CD4-positive, alpha-beta memory T cell (primary cell): Measurements from ENCODE around the gene ABTB2. TPM values are rescaled to one million over a fixed set of nuclear protein-coding genes. Genes with fewer than 3 reads are reported as not detected.
A peak's percentile ranks its signal among the peaks of the same experiment; 100 is the strongest.

Experiments used
- CTCF ChIA-PET: fragments of 350-600 bp; sonication (Branson Sonifier 250); formaldehyde crosslinking; loops from one replicate; lab custom pipeline; 2021; ENCODE audit warnings: inconsistent platforms; ENCODE audit not compliant: partially characterized antibody; lab: Charles Lee
- POLR2A ChIA-PET: fragments of 350-600 bp; sonication (Branson Sonifier 250); formaldehyde crosslinking; loops from one replicate; lab custom pipeline; 2021; ENCODE audit not compliant: partially characterized antibody; lab: Charles Lee
- DNase-seq, 5 donors: peaks; one replicate each; pipeline versions ENCODE4 v3.0.0 to v3.0.0-alpha.2; 2020 to 2022; ENCODE audit warnings: mixed read lengths in 1 of 5
- H3K27ac ChIP-seq: one replicate; pipeline ENCODE4 v1.7.0; 2013; ENCODE audit warnings: low read depth, low read length
- H3K27me3 ChIP-seq: 2 replicates; pipeline ENCODE4 v1.7.0; 2013; ENCODE audit warnings: mild to moderate bottlenecking, low read length, moderate library complexity; ENCODE audit not compliant: insufficient read depth
- H3K36me3 ChIP-seq: 2 replicates; pipeline ENCODE4 v1.7.0; 2013; ENCODE audit warnings: mild to moderate bottlenecking, low read length, moderate library complexity; ENCODE audit not compliant: insufficient read depth
- H3K4me1 ChIP-seq: 2 replicates; pipeline ENCODE4 v1.7.0; 2013; ENCODE audit warnings: mild to moderate bottlenecking, low read length, moderate library complexity; ENCODE audit not compliant: insufficient read depth
- H3K4me3 ChIP-seq, 2 donors: one replicate each; pipeline ENCODE4 v1.7.0; 2013; ENCODE audit warnings: low read length in 2 of 2, mild to moderate bottlenecking in 1 of 2
- H3K9me3 ChIP-seq, 2 donors: one replicate each; pipeline ENCODE4 v1.7.0; 2013; ENCODE audit warnings: low read length in 2 of 2, control low read depth in 1 of 2; ENCODE audit not compliant: control insufficient read depth in 1 of 2
- H3K27ac Mint-ChIP-seq, 7 donors: one replicate each; pipeline ENCODE4 v1.8.0; 2020 to 2021; ENCODE audit warnings: mixed read lengths in 7 of 7, mild to moderate bottlenecking in 6 of 7, inconsistent platforms in 3 of 7, moderate library complexity in 3 of 7
- H3K27me3 Mint-ChIP-seq, 2 donors: one replicate each; pipeline ENCODE4 v1.8.0; 2020 to 2021; ENCODE audit warnings: mixed read lengths in 2 of 2
- H3K36me3 Mint-ChIP-seq, 2 donors: one replicate each; pipeline ENCODE4 v1.8.0; 2020 to 2021; ENCODE audit warnings: mixed read lengths in 2 of 2, inconsistent platforms in 1 of 2, mild to moderate bottlenecking in 1 of 2
- H3K4me1 Mint-ChIP-seq, 4 donors: one replicate each; pipeline ENCODE4 v1.8.0; 2020 to 2021; ENCODE audit warnings: mixed read lengths in 4 of 4, mild to moderate bottlenecking in 1 of 4
- H3K4me3 Mint-ChIP-seq, 8 donors: one replicate each; pipeline ENCODE4 v1.8.0; 2020 to 2021; ENCODE audit warnings: mixed read lengths in 8 of 8, mild to moderate bottlenecking in 7 of 8, moderate library complexity in 6 of 8, inconsistent platforms in 3 of 8
- H3K9me3 Mint-ChIP-seq, 8 donors: one replicate each; pipeline ENCODE4 v1.8.0; 2020 to 2021; ENCODE audit warnings: mixed read lengths in 8 of 8, mild to moderate bottlenecking in 5 of 8, inconsistent platforms in 3 of 8, moderate library complexity in 1 of 8
- intact Hi-C: fragments of 100-400 bp; cut with micrococcal nuclease; formaldehyde crosslinking; loops from one replicate; pipeline ENCODE4 v1.15.1; 2023
- polyA plus RNA-seq, 2 donors: library from polyadenylated mRNA; unstranded; fragments of 300-500 nt; fragmentation: Illumina TruSeq; gene quantifications; one replicate each; pipeline ENCODE4 v1.2.3, GENCODE V29; 2021
- total RNA-seq, 2 experiments: library from RNA; stranded (reverse); gene quantifications; one replicate each; pipeline ENCODE4 v1.2.3, GENCODE V29; 2021

ABTB2 gene
- total and polyA plus RNA-seq, 4 experiments from 2014 or later = 0.35 to 0.39 TPM; not detected in 2

DNA sequence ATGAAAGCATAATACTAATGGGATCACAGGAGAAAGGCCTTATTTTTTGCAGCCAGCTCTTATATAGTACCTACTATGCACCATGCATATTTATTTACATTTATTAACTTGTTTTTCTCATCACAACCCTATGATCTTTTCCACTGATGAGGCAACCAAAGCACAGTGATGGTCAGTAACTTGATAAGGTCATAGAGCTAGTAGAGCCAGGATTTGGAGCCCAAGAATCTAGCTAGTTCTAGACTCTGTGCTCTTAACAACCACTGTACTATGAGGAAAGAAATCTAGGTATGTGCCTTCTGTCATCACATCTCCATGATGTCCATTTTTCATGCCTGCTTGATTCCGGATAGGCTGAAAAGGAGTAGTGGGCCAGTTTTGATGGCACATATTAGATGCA lies 24.0 kb upstream of the ABTB2 start:
- no peaks in the 10 kb centered on the region for H3K27me3 ChIP-seq
- H3K36me3 ChIP-seq = no peaks in the 10 kb centered on the region
- Mint-ChIP-seq H3K27ac (no peak overlapping the region), H3K4me3 (no peak overlapping the region), H3K36me3 (peaks cover 3 to 9% of the 10 kb centered on the region in 2 donors), H3K4me1 (no peaks in the 10 kb centered on the region), H3K27me3 (peaks cover 2 to 13% of the 10 kb centered on the region in 2 donors), H3K9me3 (peaks cover 3 to 21% (median 18%) of the 10 kb centered on the region in 8 donors)
- H3K9me3 ChIP-seq = peaks cover 0 to 5% of the 10 kb centered on the region in 2 donors
- H3K27ac ChIP-seq = no peak overlapping the region
- intact Hi-C loops = no loop called here
- ChIA-PET POLR2A (no interaction called here), CTCF (no interaction called here)
- DNase-seq = no peak
- H3K4me1 ChIP-seq = no peaks in the 10 kb centered on the region
- H3K4me3 ChIP-seq = no peak overlapping the region

DNA sequence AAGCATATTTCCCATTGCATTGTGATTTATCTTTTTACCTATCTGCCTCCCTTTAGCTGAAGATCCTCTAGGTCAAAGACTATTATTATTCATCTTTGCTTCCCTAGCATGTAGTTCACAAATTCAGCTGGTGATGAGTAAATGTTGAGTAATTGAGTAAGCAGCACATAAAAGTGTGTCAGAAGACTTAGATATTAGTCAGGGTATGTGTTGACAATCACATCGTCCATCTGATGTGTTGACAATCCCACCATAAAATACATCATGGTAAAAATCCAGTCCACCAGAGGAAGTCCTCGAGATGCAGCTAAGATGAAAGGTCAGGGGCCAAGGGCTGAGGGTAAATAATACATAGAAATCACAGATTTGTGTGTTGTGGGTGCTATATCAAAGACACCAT lies 22.9 kb upstream of the ABTB2 start:
- intact Hi-C loops = no loop called here
- CTCF ChIA-PET = interaction anchor here (0.7 kb wide), 1 partner anchor 14 kb away, joined by 3 read pairs; no protein-coding TSS in a partner anchor
- H3K9me3 Mint-ChIP-seq = peaks cover 3 to 30% (median 26%) of the 10 kb centered on the region in 8 donors

DNA sequence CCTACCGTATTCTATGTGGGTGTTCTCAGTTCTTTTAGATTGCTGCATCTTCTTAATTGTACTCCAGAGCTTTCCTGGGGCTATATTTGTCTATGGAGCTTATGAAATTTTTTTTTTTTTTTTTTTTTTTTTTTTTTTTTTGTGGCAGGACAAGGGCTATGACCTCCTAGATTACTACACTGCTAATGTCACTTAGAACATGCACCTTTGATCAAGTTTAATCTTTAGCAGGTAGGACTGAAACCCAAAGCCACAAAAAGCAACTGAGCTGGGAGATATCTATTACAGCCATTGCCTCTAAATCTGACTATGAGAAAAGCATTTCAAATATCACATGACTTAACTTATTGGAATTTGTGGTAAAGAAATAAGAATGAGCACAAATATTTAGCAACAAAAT lies 21.7 kb upstream of the ABTB2 start:
- intact Hi-C loops = no loop called here
- no peaks in the 10 kb centered on the region for H3K27me3 ChIP-seq
- no peak for DNase-seq
- Mint-ChIP-seq H3K36me3 (peaks cover 7 to 9% of the 10 kb centered on the region in 2 donors), H3K4me1 (no peaks in the 10 kb centered on the region), H3K27ac (no peak overlapping the region), H3K4me3 (no peak overlapping the region), H3K9me3 (peaks cover 3 to 40% (median 32%) of the 10 kb centered on the region in 8 donors), H3K27me3 (peaks cover 2 to 13% of the 10 kb centered on the region in 2 donors)
- no peak overlapping the region for H3K4me3 ChIP-seq
- POLR2A ChIA-PET = no interaction called here
- peaks cover 0 to 8% of the 10 kb centered on the region in 2 donors for H3K9me3 ChIP-seq
- H3K4me1 ChIP-seq = no peaks in the 10 kb centered on the region
- no peaks in the 10 kb centered on the region for H3K36me3 ChIP-seq
- no peak overlapping the region for H3K27ac ChIP-seq
- CTCF ChIA-PET = interaction anchor here (0.7 to 0.8 kb wide), 2 partner anchors 13 to 392 kb away, joined by 3 to 4 read pairs; no protein-coding TSS in a partner anchor

More for the DNA sequence above, 22.9 kb upstream of the ABTB2 start:
- no peak overlapping the region for H3K27ac ChIP-seq
- Mint-ChIP-seq H3K4me1 (no peaks in the 10 kb centered on the region), H3K27me3 (peaks cover 2 to 13% of the 10 kb centered on the region in 2 donors), H3K4me3 (no peak overlapping the region), H3K27ac (peak overlapping the region in 1 of 7 donors; percentile 15), H3K36me3 (peaks cover 7 to 9% of the 10 kb centered on the region in 2 donors)
- H3K36me3 ChIP-seq = no peaks in the 10 kb centered on the region
- H3K27me3 ChIP-seq = no peaks in the 10 kb centered on the region
- no peak for DNase-seq
- H3K9me3 ChIP-seq = peaks cover 0 to 8% of the 10 kb centered on the region in 2 donors
- no peak overlapping the region for H3K4me3 ChIP-seq
- H3K4me1 ChIP-seq = no peaks in the 10 kb centered on the region
- POLR2A ChIA-PET = no interaction called here

DNA sequence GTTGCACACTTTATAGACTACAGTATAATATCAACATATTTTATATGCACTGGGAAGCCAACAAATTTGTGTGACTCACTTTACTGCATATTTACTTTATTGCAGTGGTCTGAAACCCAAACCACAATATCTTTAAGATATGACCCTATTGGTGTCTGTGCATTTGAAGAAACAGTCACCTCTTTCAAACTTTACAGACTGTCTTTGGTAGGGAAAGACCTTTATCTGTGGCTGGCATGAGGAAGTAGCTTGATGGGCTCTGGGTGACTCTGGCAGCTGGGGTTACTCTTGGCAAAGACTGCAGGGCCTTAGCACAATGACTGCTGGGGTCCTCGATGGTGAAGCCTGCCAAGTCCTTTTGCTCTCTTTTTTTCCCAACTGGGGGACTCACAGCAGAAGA lies 21.3 kb upstream of the ABTB2 start:
- H3K9me3 Mint-ChIP-seq = peaks cover 3 to 45% (median 33%) of the 10 kb centered on the region in 8 donors

DNA sequence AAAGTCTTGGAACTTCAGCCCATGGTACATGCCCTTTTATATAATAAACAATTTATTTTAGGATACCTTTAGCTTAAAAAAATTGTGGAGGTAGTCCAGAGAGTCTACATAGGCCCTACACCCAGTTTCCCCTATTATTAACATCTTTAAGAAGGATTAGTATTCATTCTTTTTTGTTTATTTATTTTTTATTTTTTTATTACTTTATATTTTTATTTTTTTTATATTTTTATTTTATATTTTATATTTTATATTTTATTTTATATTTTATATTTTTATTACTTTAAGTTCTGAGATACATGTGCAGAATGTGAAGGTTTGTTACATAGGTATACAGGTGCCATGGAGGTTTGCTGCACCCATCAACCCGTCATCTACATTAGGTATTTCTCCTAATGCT lies 15.9 kb upstream of the ABTB2 start:
- Histone ChIP-seq H3K4me1 (no peaks in the 10 kb centered on the region), H3K27ac (no peak overlapping the region), H3K36me3 (no peaks in the 10 kb centered on the region), H3K4me3 (no peak overlapping the region), H3K9me3 (peaks cover 0 to 8% of the 10 kb centered on the region in 2 donors), H3K27me3 (no peaks in the 10 kb centered on the region)
- ChIA-PET CTCF (no interaction called here), POLR2A (no interaction called here)
- Mint-ChIP-seq H3K36me3 (peaks cover 5 to 7% of the 10 kb centered on the region in 2 donors), H3K9me3 (peaks cover 3 to 42% (median 28%) of the 10 kb centered on the region in 8 donors), H3K27me3 (peaks cover 5% of the 10 kb centered on the region in 2 donors), H3K27ac (no peak overlapping the region), H3K4me1 (no peaks in the 10 kb centered on the region), H3K4me3 (no peak overlapping the region)
- DNase-seq = no peak
- intact Hi-C loops = no loop called here

More for the DNA sequence above, 21.3 kb upstream of the ABTB2 start:
- peaks cover 0 to 8% of the 10 kb centered on the region in 2 donors for H3K9me3 ChIP-seq
- H3K36me3 Mint-ChIP-seq = peaks cover 7 to 9% of the 10 kb centered on the region in 2 donors
- peaks cover 5 to 13% of the 10 kb centered on the region in 2 donors for H3K27me3 Mint-ChIP-seq
- H3K27ac Mint-ChIP-seq = no peak overlapping the region
- no peak overlapping the region for H3K4me3 Mint-ChIP-seq
- CTCF ChIA-PET = interaction anchor here (0.8 kb wide), 1 partner anchor 13 kb away, joined by 3 read pairs; no protein-coding TSS in a partner anchor
- DNase-seq = no peak
- H3K4me1 ChIP-seq = no peaks in the 10 kb centered on the region
- POLR2A ChIA-PET = no interaction called here
- no peaks in the 10 kb centered on the region for H3K27me3 ChIP-seq
- intact Hi-C loops = no loop called here
- no peaks in the 10 kb centered on the region for H3K4me1 Mint-ChIP-seq
- H3K4me3 ChIP-seq = no peak overlapping the region
- no peaks in the 10 kb centered on the region for H3K36me3 ChIP-seq
- no peak overlapping the region for H3K27ac ChIP-seq

DNA sequence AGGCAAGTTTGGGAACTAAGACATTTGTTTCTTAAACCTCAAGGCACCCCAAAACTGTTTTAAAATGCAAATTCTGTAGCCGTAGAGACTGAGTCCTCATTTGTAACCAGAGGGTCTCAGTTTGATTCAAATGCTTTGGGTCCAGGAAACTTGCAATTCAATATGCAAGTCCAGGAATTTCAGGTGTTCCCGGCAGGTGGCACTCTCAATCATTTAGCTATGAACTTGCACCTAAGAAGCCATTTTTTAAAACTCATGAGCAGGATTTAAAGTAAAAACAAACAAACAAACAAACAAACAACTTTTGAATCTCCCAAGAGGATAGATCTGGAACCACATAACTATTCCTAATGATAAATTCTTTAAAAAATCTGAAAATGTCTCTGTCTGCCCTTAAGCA lies 8.7 kb upstream of the ABTB2 start:
- DNase-seq = no peak
- intact Hi-C loops = loop anchor here (1.0 kb wide), 1 partner anchor 102 kb away; no protein-coding TSS in a partner anchor
- peaks cover 0 to 8% (median 3%) of the 10 kb centered on the region in 4 donors for H3K4me1 Mint-ChIP-seq
- peaks cover 9 to 29% of the 10 kb centered on the region in 2 donors for H3K27me3 Mint-ChIP-seq
- no peaks in the 10 kb centered on the region for H3K36me3 Mint-ChIP-seq
- H3K27ac Mint-ChIP-seq = no peak overlapping the region
- H3K4me1 ChIP-seq = no peaks in the 10 kb centered on the region
- CTCF ChIA-PET = interaction anchor here (0.7 to 2.1 kb wide), 7 partner anchors 13 to 508 kb away, joined by 3 to 10 read pairs (median 4); no protein-coding TSS in a partner anchor
- H3K36me3 ChIP-seq = no peaks in the 10 kb centered on the region
- no peaks in the 10 kb centered on the region for H3K9me3 Mint-ChIP-seq
- H3K27ac ChIP-seq = no peak overlapping the region
- no peak overlapping the region for H3K4me3 Mint-ChIP-seq
- POLR2A ChIA-PET = no interaction called here
- H3K4me3 ChIP-seq = no peak overlapping the region
- peaks cover 4% of the 10 kb centered on the region for H3K27me3 ChIP-seq
- no peaks in the 10 kb centered on the region for H3K9me3 ChIP-seq

DNA sequence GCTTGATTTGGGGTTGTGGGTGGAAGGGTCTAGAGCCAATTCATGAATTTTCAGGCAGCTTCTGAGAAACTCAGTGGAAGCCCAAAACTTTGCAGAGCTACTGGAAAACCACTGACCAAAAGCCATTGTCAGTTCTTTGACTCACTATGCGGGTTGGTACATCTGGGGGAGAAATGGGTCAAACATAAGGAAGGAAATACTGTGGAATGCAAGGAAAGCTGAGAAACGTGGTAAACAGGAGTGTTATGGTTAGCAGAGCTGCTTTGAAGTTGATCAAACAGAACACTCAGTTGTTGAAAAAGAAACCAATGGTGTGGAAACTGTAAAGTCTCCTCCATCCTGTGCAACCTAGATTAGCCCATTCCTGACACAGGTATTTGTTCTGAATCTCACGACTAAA lies 6.3 kb upstream of the ABTB2 start:
- Mint-ChIP-seq H3K36me3 (peaks cover 0 to under 1% of the 10 kb centered on the region in 2 donors), H3K9me3 (no peaks in the 10 kb centered on the region), H3K27ac (no peak overlapping the region), H3K27me3 (peaks cover 19 to 35% of the 10 kb centered on the region in 2 donors), H3K4me3 (peak overlapping the region in 1 of 8 donors; percentile 68), H3K4me1 (peaks cover 4 to 12% (median 6%) of the 10 kb centered on the region in 4 donors)
- ChIA-PET CTCF (interaction anchor here (0.7 to 4.2 kb wide), 6 partner anchors 18 to 556 kb away, joined by 3 to 74 read pairs (median 3); no protein-coding TSS in a partner anchor), POLR2A (no interaction called here)
- no peak overlapping the region for H3K27ac ChIP-seq
- H3K27me3 ChIP-seq = peaks cover 4% of the 10 kb centered on the region
- H3K9me3 ChIP-seq = no peaks in the 10 kb centered on the region
- no peaks in the 10 kb centered on the region for H3K36me3 ChIP-seq
- DNase-seq = no peak
- H3K4me1 ChIP-seq = peaks cover 3% of the 10 kb centered on the region
- no peak overlapping the region for H3K4me3 ChIP-seq
- intact Hi-C loops = no loop called here
